Activated CD4-positive, alpha-beta T cell treated with anti-CD3 and anti-CD28 coated beads, Interleukin-2, amount 50 U/mL, for 4 hours (primary cell): ENCODE data around the gene THPO.

ENCODE experiments used
- DNase-seq, 2 experiments: peaks; one replicate each; pipeline ENCODE4 v3.0.0-alpha.2; 2020

Gene THPO

DNA sequence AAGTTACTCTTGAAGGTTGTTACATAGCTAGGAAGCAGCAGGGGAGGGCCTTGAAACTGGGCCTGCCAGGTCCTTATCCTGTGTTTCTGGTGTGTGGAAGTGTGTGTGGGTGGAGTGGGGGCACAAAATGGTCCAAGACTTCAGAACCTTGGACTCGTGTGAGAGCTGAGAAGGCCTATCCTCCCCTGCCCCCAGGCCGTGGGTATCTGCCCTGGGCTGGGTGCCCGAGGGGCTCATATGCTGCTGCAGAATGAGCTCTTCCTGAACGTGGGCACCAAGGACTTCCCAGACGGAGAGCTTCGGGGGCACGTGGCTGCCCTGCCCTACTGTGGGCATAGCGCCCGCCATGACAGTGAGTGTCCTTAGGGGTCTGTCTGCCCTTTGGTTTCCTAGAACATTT lies 6.3 kb upstream of the THPO start:
- DNase-seq = no peak

GRCh38 chr3:184383033-184383740 lies 5.2 kb upstream of the THPO start:
- no peak for DNase-seq

- no peak for DNase-seq
Observed at GRCh38 chr3:184382326-184383032, 4.5 kb upstream of the THPO start.

- no peak for DNase-seq
Observed at GRCh38 chr3:184381261-184382224, 3.5 kb upstream of the THPO start.

DNA sequence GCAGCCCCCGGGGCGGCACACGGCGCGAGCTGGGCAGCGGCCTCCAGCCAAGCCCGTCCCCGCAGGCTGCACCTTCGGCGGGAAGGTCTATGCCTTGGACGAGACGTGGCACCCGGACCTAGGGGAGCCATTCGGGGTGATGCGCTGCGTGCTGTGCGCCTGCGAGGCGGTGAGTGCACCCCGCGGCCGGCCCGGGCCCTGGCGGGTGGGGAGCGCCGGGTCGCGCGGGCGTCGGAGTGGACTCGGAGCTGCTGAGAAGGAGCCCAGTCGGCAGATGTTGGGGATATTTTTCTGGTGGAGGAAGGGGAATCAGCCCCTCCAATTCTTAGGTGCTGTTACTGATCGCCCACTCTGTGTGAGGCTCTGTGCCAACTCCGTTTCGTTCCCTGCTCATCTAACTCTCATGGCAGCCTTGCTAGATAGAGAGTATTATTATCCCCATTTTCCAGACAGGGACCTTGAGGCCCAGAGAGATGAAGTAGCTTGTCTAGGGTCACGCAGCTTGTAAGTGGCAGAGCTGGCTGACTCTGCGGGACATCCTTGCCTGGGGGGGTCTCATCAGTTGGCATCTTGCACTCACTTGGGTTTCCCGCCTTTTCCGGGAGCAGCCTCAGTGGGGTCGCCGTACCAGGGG lies 2.7 kb upstream of the THPO start:
- DNase-seq = no peak

GRCh38 chr3:184380185-184380626 lies 2.2 kb upstream of the THPO start:
- DNase-seq = peak in 1 of 2 experiments; percentile 23

DNA sequence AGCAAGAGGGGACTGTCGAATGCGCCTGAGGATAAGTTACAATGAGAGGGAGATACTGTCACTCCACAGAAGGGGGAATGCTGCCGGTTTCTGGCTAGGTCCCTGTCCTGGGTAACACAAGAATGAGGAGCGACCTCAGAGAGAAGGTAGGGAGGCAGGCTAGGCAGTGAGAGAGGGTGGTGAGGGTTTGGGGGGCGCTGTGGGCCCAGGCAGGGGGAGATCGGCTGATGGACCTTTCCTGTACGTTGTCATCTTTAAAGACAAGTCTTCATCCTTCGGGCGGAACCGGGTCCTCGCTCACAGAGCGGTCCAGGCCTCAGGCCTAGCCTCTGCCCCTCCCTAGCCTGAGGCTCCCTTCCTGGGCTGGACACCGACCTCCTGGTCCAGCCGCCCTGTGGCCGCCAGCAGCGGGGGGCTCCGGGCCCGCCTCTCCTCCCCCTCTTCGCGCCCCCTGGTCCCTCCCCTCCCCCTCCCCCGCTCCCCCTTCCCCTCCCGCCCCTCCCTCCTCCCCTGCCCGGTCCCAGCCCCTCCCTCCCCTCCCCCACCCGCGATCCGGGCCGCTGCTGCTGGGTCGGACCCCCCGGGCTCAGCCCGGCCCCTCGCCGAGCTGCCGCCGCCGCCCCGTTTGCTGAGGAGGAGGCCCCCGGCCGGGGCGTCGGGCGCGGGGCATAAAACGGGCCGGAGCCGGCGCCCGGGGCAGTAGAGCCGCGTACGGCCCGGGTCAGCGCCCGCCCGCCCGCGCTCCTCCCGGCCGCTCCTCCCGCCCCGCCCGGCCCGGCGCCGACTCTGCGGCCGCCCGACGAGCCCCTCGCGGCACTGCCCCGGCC lies 1.6 kb upstream of the THPO start, which contains the start of gene CHRD:
CHRD (plus strand) TSS at position 697 of the 827 bp plus-strand sequence. CDS start 265 bp downstream, outside the sequence.
- no peak for DNase-seq

- DNase-seq = no peak
Observed at GRCh38 chr3:184378651-184379357, 797 bp upstream of the THPO start.

DNA sequence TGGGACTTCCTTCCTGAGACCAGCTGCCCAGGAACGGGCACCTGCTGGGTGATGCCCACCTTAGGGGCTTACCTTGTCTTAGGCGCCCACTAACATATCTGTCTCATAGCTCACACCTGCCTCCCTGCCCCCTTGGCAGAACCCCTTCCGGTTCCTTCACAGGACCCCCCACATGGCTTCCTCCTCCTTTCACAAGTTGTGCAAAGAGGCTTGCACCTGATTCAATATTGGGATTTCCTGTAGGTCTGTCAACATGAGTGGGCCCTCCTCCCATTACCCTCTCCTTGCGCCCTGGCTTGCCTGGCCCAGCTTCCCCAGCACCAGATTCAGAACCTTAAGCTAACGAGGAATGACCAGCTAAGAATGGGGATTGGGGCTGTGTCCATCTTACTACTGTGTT lies 633 bp downstream of the THPO start:
- DNase-seq = no peak

- DNase-seq = no peak
Observed at GRCh38 chr3:184375747-184376461, 2.1 kb downstream of the THPO start.

DNA sequence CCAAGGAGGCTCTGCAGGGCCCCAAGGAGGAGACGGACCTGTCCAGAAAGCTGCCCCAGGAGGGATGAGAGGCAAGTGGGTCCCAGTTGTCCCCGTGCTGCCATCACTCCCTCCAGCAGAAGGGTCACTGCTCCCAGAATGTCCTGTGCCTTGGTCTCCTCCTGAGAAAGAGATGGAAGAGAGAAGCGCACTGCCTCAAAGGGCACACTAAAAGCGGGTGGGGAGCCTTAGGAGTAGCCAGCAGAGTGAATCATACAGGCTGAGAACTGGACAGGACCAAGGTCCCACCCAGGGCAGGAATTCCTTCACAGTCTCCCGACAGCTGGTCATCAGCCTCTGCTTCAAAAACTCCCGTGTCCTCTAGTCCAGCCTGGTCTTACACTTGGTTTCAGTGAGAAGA lies 4.6 kb downstream of the THPO start:
- no peak for DNase-seq

DNA sequence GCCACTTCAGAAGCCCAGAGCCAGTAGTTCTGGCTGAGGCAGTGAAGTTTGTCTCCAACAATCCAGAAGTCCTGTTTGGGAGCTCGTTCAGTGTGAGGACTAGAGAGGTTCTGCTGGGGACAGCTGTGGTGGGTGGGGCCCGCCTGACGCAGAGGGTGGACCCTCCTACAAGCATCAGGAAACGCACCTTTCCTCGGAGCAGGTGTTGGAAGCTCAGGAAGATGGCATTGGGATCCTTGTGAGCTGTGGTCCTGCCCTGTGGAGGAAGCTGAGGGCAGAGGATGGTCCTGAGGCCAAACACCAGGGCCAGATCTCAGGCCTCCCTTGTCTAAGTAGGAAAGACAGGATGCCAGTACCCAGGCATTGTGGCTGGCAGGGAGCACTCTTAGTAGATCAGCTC lies 5.1 kb downstream of the THPO start:
- DNase-seq = no peak

GRCh38 chr3:184372296-184372821 lies 5.6 kb downstream of the THPO start:
- DNase-seq = no peak

DNA sequence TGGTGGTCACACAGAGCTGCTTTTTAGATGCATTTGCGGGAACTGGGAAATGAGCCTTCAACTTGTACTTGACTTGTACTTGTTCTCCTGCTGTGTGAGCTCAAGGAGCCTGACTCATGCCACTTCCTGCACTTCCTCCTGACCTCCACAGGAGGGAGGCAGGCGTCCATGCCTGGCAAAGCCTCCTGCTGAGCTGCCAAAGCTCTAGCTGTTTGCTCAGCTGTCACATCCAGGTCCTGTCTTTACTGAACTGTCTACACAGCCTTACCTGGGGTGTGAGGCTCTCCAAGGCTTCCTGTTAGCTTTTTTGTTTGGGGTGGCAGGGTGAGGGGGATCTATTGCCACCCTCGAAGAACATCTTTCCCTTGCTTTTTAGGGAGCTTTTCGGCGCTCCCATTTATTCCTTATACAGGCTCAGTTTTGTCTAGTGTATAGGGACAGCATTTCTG lies 6.4 kb downstream of the THPO start:
- DNase-seq = peak; percentile 48 to 52

DNA sequence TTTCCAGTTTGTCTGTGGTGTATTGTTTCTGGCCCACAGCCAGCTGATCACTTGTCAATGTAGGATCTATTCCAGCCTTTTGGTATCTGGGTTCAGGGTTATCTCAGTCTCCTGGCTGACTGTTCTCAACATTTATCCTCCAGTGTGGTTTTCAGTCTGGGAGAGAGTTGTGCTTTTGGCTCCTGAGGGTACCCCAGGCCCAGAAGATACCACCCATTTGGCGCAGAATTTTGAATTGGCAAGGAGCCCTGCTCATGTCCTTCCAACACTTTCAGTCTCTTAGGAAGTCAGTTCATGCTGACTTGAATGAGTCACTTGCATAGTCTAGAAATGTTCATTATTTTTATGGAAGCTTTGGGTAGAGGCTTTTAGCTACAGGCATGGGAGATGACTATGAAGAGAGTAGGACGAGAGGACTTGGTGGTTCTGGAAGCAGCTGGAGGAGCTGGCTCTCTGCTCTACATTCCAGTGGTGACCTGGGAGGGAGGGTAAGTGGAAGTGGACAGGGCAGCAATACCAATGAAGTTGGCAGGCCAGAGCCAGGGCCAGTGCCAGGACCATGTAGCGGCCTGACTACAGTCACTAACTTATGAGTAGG lies 9.3 kb downstream of the THPO start:
- DNase-seq = no peak

GRCh38 chr3:184368116-184368515 lies 9.9 kb downstream of the THPO start:
- DNase-seq = no peak

- no peak for DNase-seq
Observed at GRCh38 chr3:184366619-184367289, 11.3 kb downstream of the THPO start.

DNA sequence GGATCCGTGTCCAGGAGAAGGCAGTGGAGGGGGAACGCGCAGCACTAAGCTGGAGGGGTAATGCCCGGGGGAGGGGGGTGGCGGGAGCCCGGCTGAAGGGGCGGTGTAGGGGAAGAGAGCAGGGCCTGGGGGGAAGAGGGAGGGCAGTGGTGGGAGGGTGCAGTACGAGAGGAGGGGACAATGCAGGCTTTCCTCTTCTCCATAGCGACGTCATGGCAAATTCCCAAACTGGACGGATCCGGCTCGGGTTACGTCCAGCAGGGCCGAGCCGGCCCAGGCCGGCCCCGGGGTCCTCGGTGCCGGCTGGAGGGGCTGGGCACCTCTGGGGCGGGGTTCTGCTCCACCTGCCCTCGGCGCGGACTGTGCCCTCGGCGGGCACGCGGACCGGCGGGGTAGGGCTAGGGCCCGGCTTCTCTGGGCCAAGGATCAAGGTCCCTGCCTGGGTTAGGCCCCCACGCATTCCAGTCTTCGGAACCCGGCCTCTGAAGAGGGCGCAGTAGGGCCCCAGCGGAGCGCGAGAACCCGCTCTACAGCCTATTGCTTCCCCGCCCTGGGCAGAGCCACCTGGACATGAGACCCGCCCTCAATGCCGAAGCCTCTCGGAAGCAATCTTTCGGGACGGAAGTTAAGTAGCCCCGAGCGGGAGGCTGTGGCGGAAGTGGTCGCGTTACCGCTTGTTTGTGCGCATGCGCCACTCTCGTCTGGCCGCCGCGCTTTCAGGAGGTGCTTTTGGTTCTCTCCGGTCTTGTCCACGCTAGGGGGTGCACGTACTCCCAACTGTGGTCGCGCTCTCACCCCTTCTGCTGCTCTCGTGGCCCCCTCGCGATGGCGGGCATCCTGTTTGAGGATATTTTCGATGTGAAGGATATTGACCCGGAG lies 15.1 kb downstream of the THPO start:
- peak; percentile 86 to 89 for DNase-seq
